K562 (cell line): ENCODE results near the gene RAB4B. TPM values are rescaled to one million over a fixed set of nuclear protein-coding genes. Genes with fewer than 3 reads are reported as not detected.

Experiments
- ARID3B ChIP-seq: fragments of 250-450 bp; sonication (Bioruptor Pico); IDR thresholded peaks from 2 replicates; pipeline ENCODE4 v1.4.0; 2020; ENCODE audit warnings: borderline replicate concordance
- CBX1 ChIP-seq: sonication (generic); IDR thresholded peaks from 2 replicates; pipeline ENCODE4 v1.6.1; 2016; ENCODE audit warnings: antibody characterized with exemption, low read depth, mild to moderate bottlenecking
- CUX1 ChIP-seq: fragments of 200-800 bp; sonication (Bioruptor generic); IDR thresholded peaks from 2 replicates; pipeline ENCODE4 v1.6.1; 2016; ENCODE audit warnings: missing genetic modification characterization, missing compliant biosample characterization
- DNMT1 ChIP-seq: fragments of 450-650 bp; IDR thresholded peaks from 2 replicates; pipeline ENCODE4 v1.6.1; 2016; ENCODE audit warnings: antibody characterized with exemption, mild to moderate bottlenecking
- EWSR1 ChIP-seq: fragments of 450-650 bp; IDR thresholded peaks from 2 replicates; pipeline ENCODE4 v1.6.1; 2018; ENCODE audit warnings: borderline replicate concordance, mild to moderate bottlenecking, low read depth, moderate library complexity; ENCODE audit not compliant: partially characterized antibody
- MAFG ChIP-seq: fragments of 450-650 bp; conservative IDR thresholded peaks from 2 replicates; pipeline ENCODE4 v1.6.1; 2016; ENCODE audit warnings: missing genetic modification characterization, missing compliant biosample characterization
- MEIS2 ChIP-seq: fragments of 450-650 bp; IDR thresholded peaks from 2 replicates; pipeline ENCODE4 v1.6.1; 2014; ENCODE audit warnings: mild to moderate bottlenecking; ENCODE audit not compliant: partially characterized antibody
- NR0B1 ChIP-seq: fragments of 450-650 bp; IDR thresholded peaks from one replicate; pipeline ENCODE4 v1.6.1; 2018; ENCODE audit warnings: mild to moderate bottlenecking, moderate library complexity; ENCODE audit not compliant: partially characterized antibody
- PHF20 ChIP-seq: fragments of 450-650 bp; IDR thresholded peaks from 2 replicates; pipeline ENCODE4 v1.6.1; 2018; ENCODE audit not compliant: partially characterized antibody
- RAD51 ChIP-seq: fragments of 450-650 bp; IDR thresholded peaks from 2 replicates; pipeline ENCODE4 v1.7.1; 2016; ENCODE audit warnings: low read depth, mild to moderate bottlenecking, borderline replicate concordance
- RBM17 ChIP-seq: fragments of 200-400 bp; formaldehyde crosslinking; IDR thresholded peaks from 2 replicates; pipeline ENCODE4 v1.6.1; 2017; ENCODE audit warnings: low read depth, mild to moderate bottlenecking, low read length, borderline replicate concordance
- SAFB ChIP-seq: fragments of 200-400 bp; formaldehyde crosslinking; IDR thresholded peaks from 2 replicates; pipeline ENCODE4 v1.6.1; 2017; ENCODE audit warnings: low read depth, low read length, borderline replicate concordance
- SMARCC2 ChIP-seq: fragments of 450-650 bp; IDR thresholded peaks from 2 replicates; pipeline ENCODE4 v1.6.1; 2017; ENCODE audit warnings: antibody characterized with exemption, moderate library complexity, mild to moderate bottlenecking, low read depth
- ZBTB1 ChIP-seq: sonication (generic); formaldehyde crosslinking; IDR thresholded peaks from 2 replicates; pipeline ENCODE4 v1.8.1; 2023; ENCODE audit warnings: missing genetic modification reagents, low read depth, mild to moderate bottlenecking, borderline replicate concordance
- ZNF696 ChIP-seq: fragments of 250-450 bp; sonication (Bioruptor Pico); conservative IDR thresholded peaks from 2 replicates; pipeline ENCODE4 v1.4.0; 2020; ENCODE audit warnings: mild to moderate bottlenecking, moderate library complexity
- polyA plus RNA-seq, 8 experiments: library from polyadenylated mRNA; depleted of rRNA in 4 of 8; stranded (reverse) in 5 of 8; unstranded in 3 of 8; fragments of >200 nt; fragmentation: Nextera tagmentation in 2 of 8; fragmentation: Illumina TruSeq in 1 of 8; extraction: Ambion mirVana in 2 of 8; extraction: Trizol in 1 of 8; gene quantifications; 2 replicates each; pipeline versions ENCODE4 v1.2.1 to v1.2.3, GENCODE V29; 2011 to 2014; ENCODE audit warnings: inconsistent platforms in 1 of 8, missing spikeins in 1 of 8
- total RNA-seq, 7 experiments: library from RNA; depleted of rRNA in 6 of 7; stranded (reverse); fragments of >200 nt in 6 of 7; fragmentation: Illumina TruSeq in 2 of 7; extraction: Trizol in 2 of 7; gene quantifications; 2 replicates each; pipeline versions ENCODE4 v1.2.1 to v1.2.3, GENCODE V29; 2011 to 2021; ENCODE audit warnings: low replicate concordance in 1 of 7
- TF ChIP-seq, protein P1 (sequence below): fragments of 250-450 bp; sonication (Bioruptor Pico); IDR thresholded peaks from 2 replicates; pipeline ENCODE4 v1.5.0; 2021; ENCODE audit warnings: mild to moderate bottlenecking, borderline replicate concordance

The RAB4B gene
- total and polyA plus RNA-seq, 9 of the 15 experiments (the other 6 are each of a cell fraction or from before 2014, with no cell fraction given) = 0.28 to 20.4 (median 9.0) TPM

- TF ChIP-seq CUX1 (CRISPR knock-in tag) (no peak; the same call in 1 of the 2 replicates), EWSR1 (no peak), SAFB (no peak), MEIS2 (peak; percentile 61), ZNF696 (CRISPR knock-in tag) (no peak), MAFG (tag) (no peak), CBX1 (no peak), RBM17 (no peak), ZBTB1 (CRISPR knock-in tag) (no peak), DNMT1 (no peak), NR0B1 (no peak), ARID3B (CRISPR knock-in tag) (no peak), SMARCC2 (peak; percentile 62; the same call in 1 of the 2 replicates), RAD51 (peak; percentile 100), PHF20 (peak; percentile 90)
- TF ChIP-seq, protein P1, sequence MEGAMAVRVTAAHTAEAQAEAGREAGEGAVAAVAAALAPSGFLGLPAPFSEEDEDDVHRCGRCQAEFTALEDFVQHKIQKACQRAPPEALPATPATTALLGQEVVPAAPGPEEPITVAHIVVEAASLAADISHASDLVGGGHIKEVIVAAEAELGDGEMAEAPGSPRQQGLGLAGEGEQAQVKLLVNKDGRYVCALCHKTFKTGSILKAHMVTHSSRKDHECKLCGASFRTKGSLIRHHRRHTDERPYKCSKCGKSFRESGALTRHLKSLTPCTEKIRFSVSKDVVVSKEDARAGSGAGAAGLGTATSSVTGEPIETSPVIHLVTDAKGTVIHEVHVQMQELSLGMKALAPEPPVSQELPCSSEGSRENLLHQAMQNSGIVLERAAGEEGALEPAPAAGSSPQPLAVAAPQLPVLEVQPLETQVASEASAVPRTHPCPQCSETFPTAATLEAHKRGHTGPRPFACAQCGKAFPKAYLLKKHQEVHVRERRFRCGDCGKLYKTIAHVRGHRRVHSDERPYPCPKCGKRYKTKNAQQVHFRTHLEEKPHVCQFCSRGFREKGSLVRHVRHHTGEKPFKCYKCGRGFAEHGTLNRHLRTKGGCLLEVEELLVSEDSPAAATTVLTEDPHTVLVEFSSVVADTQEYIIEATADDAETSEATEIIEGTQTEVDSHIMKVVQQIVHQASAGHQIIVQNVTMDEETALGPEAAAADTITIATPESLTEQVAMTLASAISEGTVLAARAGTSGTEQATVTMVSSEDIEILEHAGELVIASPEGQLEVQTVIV (CRISPR knock-in tag) = no peak
Measured at GRCh38 chr19:40750058-40750873, 27.8 kb upstream of the RAB4B start, which contains the start of gene ACTMAP (continued).
